ENCODE measurements around the gene TCTN2.

TCTN2 gene
- total RNA-seq, result 7.3 to 16.1 (median 12.0) reads per million in 17 experiments

- peak; percentile 92 to 96 (median 94) for DNase-seq
These were observed at the start of gene TCTN2 for GRCh38 chr12:123670882-123671728. TSS of gene TCTN2 (plus strand) at chr12:123671113. CDS start at chr12:123671241, 128 bp downstream.

GRCh38 chr12:123621619-123622530 is 49.0 kb upstream of the TCTN2 start:
- DNase-seq, result no peak

- peak; percentile 97 to 98 (median 98) for DNase-seq
These were observed 37.4 kb upstream of the TCTN2 start, which contains the start of the genes EIF2B1 and GTF2H3 for GRCh38 chr12:123633379-123634141. TSS of gene EIF2B1 (minus strand) at chr12:123633686. CDS start at chr12:123633557, 129 bp downstream. TSS of gene GTF2H3 (plus strand) at chr12:123633829. CDS start at chr12:123633860, 31 bp downstream.

- DNase-seq, result peak in 1 of 4 experiments; percentile 9
These were observed 36.8 kb upstream of the TCTN2 start for GRCh38 chr12:123634142-123634561.

- DNase-seq, result no peak
These were observed 27.0 kb upstream of the TCTN2 start for GRCh38 chr12:123643911-123644310.

- DNase-seq, result no peak
These were observed 25.5 kb upstream of the TCTN2 start for GRCh38 chr12:123645380-123645779.

- DNase-seq, result no peak
These were observed 25.0 kb upstream of the TCTN2 start for GRCh38 chr12:123645878-123646277.

- no peak for DNase-seq
These were observed 22.5 kb upstream of the TCTN2 start for GRCh38 chr12:123648401-123648800.

- no peak for DNase-seq
These were observed 16.7 kb upstream of the TCTN2 start for GRCh38 chr12:123654129-123654701.

GRCh38 chr12:123655420-123655819 is 15.5 kb upstream of the TCTN2 start:
- DNase-seq, result no peak

GRCh38 chr12:123656392-123656791 is 14.5 kb upstream of the TCTN2 start:
- no peak for DNase-seq

- no peak for DNase-seq
These were observed 13.7 kb upstream of the TCTN2 start for GRCh38 chr12:123657211-123657610.

GRCh38 chr12:123659996-123660727 is 10.8 kb upstream of the TCTN2 start:
- DNase-seq, result peak; percentile 68 to 91 (median 78)

- no peak for DNase-seq
These were observed 3.1 kb upstream of the TCTN2 start for GRCh38 chr12:123667771-123668170.

- DNase-seq, result no peak
These were observed 963 bp downstream of the TCTN2 start for GRCh38 chr12:123671876-123672275.

- DNase-seq, result no peak
These were observed 4.5 kb downstream of the TCTN2 start for GRCh38 chr12:123675436-123675835.

GRCh38 chr12:123676616-123677320 is 5.9 kb downstream of the TCTN2 start:
- DNase-seq, result no peak

- no peak for DNase-seq
These were observed 8.1 kb downstream of the TCTN2 start for GRCh38 chr12:123678981-123679380.

- peak in 3 of 4 experiments; percentile 15 to 79 (median 60) for DNase-seq
These were observed 10.7 kb downstream of the TCTN2 start for GRCh38 chr12:123681605-123682004.

- no peak for DNase-seq
These were observed 13.1 kb downstream of the TCTN2 start for GRCh38 chr12:123683964-123684363.
